Erythroblast (primary cell): Measurements from ENCODE around the gene APP.

Experiments
- GATA1 ChIP-seq: IDR thresholded peaks from 2 replicates; pipeline ENCODE4 v1.6.1; 2011; ENCODE audit warnings: low read depth, mild to moderate bottlenecking, control low read depth, low read length, moderate library complexity
- POLR2A ChIP-seq: IDR thresholded peaks from 2 replicates; pipeline ENCODE4 v1.6.1; 2011; ENCODE audit warnings: mild to moderate bottlenecking, low read length

DNA sequence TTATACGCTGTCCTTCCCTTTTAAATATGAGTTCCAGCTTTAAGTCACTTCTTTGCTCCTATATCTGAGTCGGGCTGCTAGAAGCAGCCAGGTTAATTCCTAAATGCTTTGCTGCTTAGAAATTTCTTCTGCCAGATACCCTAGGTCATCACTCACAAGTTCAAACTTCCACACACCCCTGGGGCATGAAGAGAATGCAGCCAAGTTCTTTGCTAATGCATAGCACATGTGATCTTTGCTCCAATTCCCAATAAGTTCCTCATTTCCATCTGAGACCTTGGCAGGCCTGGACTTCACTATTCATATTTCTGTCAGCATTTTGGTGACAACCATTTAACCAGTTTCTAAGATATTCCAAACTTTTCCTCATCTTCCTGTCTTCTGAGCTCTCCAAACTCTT lies 14.5 kb upstream of the APP start:
- no peak for TF ChIP-seq POLR2A
- TF ChIP-seq GATA1 = no peak
